Spleen (tissue), 11 donors: Measurements from ENCODE around the gene VANGL1. TPM values are rescaled to one million over a fixed set of nuclear protein-coding genes. Genes with fewer than 3 reads are reported as not detected.

Experiments used
- DNase-seq: peaks from one replicate; pipeline ENCODE4 v3.0.0-alpha.2; 2020
- H3K27ac ChIP-seq, 8 donors: fragments of 200-600 bp; sonication (generic) in 7 of 8; 1 replicate in 4 of 8; 2 replicates in 4 of 8; pipeline versions ENCODE4 v1.5.0 to v1.8.0; 2016 to 2021; ENCODE audit warnings: inconsistent platforms in 4 of 8, mild to moderate bottlenecking in 4 of 8, moderate library complexity in 1 of 8
- H3K27me3 ChIP-seq, 7 donors: fragments of 200-600 bp; sonication (generic) in 6 of 7; replicated peaks in 1 of 7; 1 replicate in 4 of 7; 2 replicates in 3 of 7; pipeline versions ENCODE4 v1.5.0 to v1.8.0; 2016 to 2021; ENCODE audit warnings: inconsistent platforms in 3 of 7, mild to moderate bottlenecking in 1 of 7
- H3K36me3 ChIP-seq, 6 donors: fragments of 200-600 bp; sonication (generic) in 5 of 6; 1 replicate in 4 of 6; 2 replicates in 2 of 6; pipeline versions ENCODE4 v1.5.0 to v1.8.0; 2016 to 2021; ENCODE audit warnings: inconsistent platforms in 2 of 6
- H3K4me1 ChIP-seq, 6 donors: fragments of 200-600 bp; sonication (generic) in 5 of 6; 1 replicate in 3 of 6; 2 replicates in 3 of 6; pipeline versions ENCODE4 v1.5.0 to v1.8.0; 2016 to 2021; ENCODE audit warnings: inconsistent platforms in 3 of 6
- H3K4me3 ChIP-seq, 8 donors: fragments of 200-600 bp; sonication (generic) in 7 of 8; 1 replicate in 4 of 8; 2 replicates in 4 of 8; pipeline versions ENCODE4 v1.5.0 to v1.8.0; 2016 to 2021; ENCODE audit warnings: inconsistent platforms in 4 of 8, mild to moderate bottlenecking in 4 of 8, moderate library complexity in 2 of 8
- H3K9me3 ChIP-seq, 8 donors: fragments of 200-600 bp; sonication (generic) in 7 of 8; 1 replicate in 4 of 8; 2 replicates in 4 of 8; pipeline versions ENCODE4 v1.5.0 to v1.8.0; 2016 to 2021; ENCODE audit warnings: inconsistent platforms in 4 of 8
- CTCF ChIP-seq, 11 experiments: fragments of 200-600 bp in 7 of 11; fragments of 450-650 bp in 4 of 11; sonication (generic) in 4 of 11; IDR thresholded peaks in 8 of 11; conservative IDR thresholded peaks in 3 of 11; 1 replicate in 7 of 11; 2 replicates in 4 of 11; pipeline versions ENCODE4 v1.4.0 to v1.8.0; 2016 to 2021; ENCODE audit warnings: antibody characterized with exemption in 11 of 11, inconsistent platforms in 4 of 11, mild to moderate bottlenecking in 1 of 11
- POLR2A ChIP-seq, 3 donors: fragments of 450-650 bp; IDR thresholded peaks; one replicate each; pipeline ENCODE4 v1.5.1; 2017; ENCODE audit warnings: antibody characterized with exemption in 3 of 3, mild to moderate bottlenecking in 1 of 3
- POLR2AphosphoS5 ChIP-seq, 3 donors: sonication (generic); formaldehyde crosslinking; IDR thresholded peaks; one replicate each; pipeline ENCODE4 v1.5.1; 2017; ENCODE audit warnings: antibody characterized with exemption in 3 of 3
- WGBS, 5 donors: extraction: QIAGEN DNeasy Blood & Tissue Kit in 3 of 5; methylation state at CpG; one replicate each; pipeline versions ENCODE4 v1.1.5 to v1.1.7; 2013 to 2018; 5-methylcytosine and 5-hydroxymethylcytosine counted together
- intact Hi-C: fragments of 100-400 bp; cut with DNase I; formaldehyde crosslinking; loops from one replicate; pipeline ENCODE4 v1.15.0; 2023; ENCODE audit warnings: low total_unique reads
- polyA plus RNA-seq, 3 donors: library from polyadenylated mRNA; stranded (reverse); fragments of 200-250 nt; gene quantifications; one replicate each; pipeline ENCODE4 v1.2.1, GENCODE V29; 2013
- total RNA-seq, 7 donors: library from RNA; depleted of rRNA in 3 of 7; stranded (reverse); fragments of >200 nt in 3 of 7; fragmentation: NEBNext Ultra II Directional in 4 of 7; extraction: Animal tissue kit (Norgen Biotek cat#: 25700) in 4 of 7; gene quantifications; one replicate each; pipeline versions ENCODE4 v1.1.0 to v1.2.1, GENCODE V29; 2016 to 2021
- donor health status: healthy with polysubstance abuse.
- donor health status: DM: no; HTN: no; CAD: no; lungs with moderate emphysema.
- donor health status: DM: no; HTN: no; CAD: no.
- donor health status: Bipolar disorder and iron deficiency.
- donor health status: healthy.
- donor health status: DM: no; HTN: no; CAD: no.
- donor health status: DM: yes; HTN: yes; CAD: no.

VANGL1 gene
- total and polyA plus RNA-seq, 10 donors: 0.24 to 7.0 (median 4.3) TPM

- Histone ChIP-seq H3K4me1 (peaks cover 0 to 39% (median 16%) of the 10 kb centered on the region in 6 donors), H3K27ac (no peak overlapping the region)
These were observed 10.5 kb downstream of the VANGL1 start for GRCh38 chr1:115652236-115652788.

GRCh38 chr1:115654125-115654524 lies 12.4 kb downstream of the VANGL1 start:
- H3K36me3 ChIP-seq: peaks cover 0 to 13% (median 0%) of the 10 kb centered on the region in 6 donors
- no peaks in the 10 kb centered on the region for H3K9me3 ChIP-seq
- intact Hi-C loops: no loop called here
- peaks cover 0 to 27% (median 16%) of the 10 kb centered on the region in 6 donors for H3K4me1 ChIP-seq
- 92 to 96% (median 95%) methylated on average over 3 of the region's 3 CpGs for WGBS, 5 donors
- no peak for DNase-seq
- TF ChIP-seq POLR2AphosphoS5 (IDR thresholded peaks at IDR 0.05) (no peak), CTCF (IDR thresholded peaks at IDR 0.05 in 8 of 11, conservative IDR thresholded peaks at IDR 0.05 in 3 of 11) (no peak), POLR2A (IDR thresholded peaks at IDR 0.05) (no peak)
- no peak overlapping the region for H3K4me3 ChIP-seq
- no peaks in the 10 kb centered on the region for H3K27me3 ChIP-seq
- H3K27ac ChIP-seq: peak overlapping the region in 2 of 8 donors; percentile 44 to 59

More at GRCh38 chr1:115652236-115652788, 10.5 kb downstream of the VANGL1 start:
- no peak for DNase-seq
- intact Hi-C loops: no loop called here
- no peak for TF ChIP-seq POLR2AphosphoS5 (IDR thresholded peaks at IDR 0.05)
- Histone ChIP-seq H3K9me3 (no peaks in the 10 kb centered on the region), H3K36me3 (peaks cover 0 to 13% (median 0%) of the 10 kb centered on the region in 6 donors), H3K27me3 (no peaks in the 10 kb centered on the region), H3K4me3 (no peak overlapping the region)
- WGBS, 5 donors: 89 to 100% (median 98%) methylated on average over 2 of the region's 2 CpGs

GRCh38 chr1:115654663-115655305 lies 13.0 kb downstream of the VANGL1 start:
- DNase-seq: no peak
- Histone ChIP-seq H3K36me3 (peaks cover 0 to 16% (median 0%) of the 10 kb centered on the region in 6 donors), H3K27ac (peak overlapping the region in 6 of 8 donors; percentile 20 to 59 (median 42)), H3K4me3 (no peak overlapping the region), H3K9me3 (no peaks in the 10 kb centered on the region), H3K4me1 (peaks cover 0 to 26% (median 16%) of the 10 kb centered on the region in 6 donors), H3K27me3 (no peaks in the 10 kb centered on the region)
- intact Hi-C loops: no loop called here
- TF ChIP-seq CTCF (IDR thresholded peaks at IDR 0.05 in 8 of 11, conservative IDR thresholded peaks at IDR 0.05 in 3 of 11) (no peak), POLR2A (IDR thresholded peaks at IDR 0.05) (no peak), POLR2AphosphoS5 (IDR thresholded peaks at IDR 0.05) (peak in 1 of 3 donors; percentile 53)
- 33 to 43% (median 33%) methylated on average over 14 of the region's 14 CpGs for WGBS, 5 donors

- no peaks in the 10 kb centered on the region for H3K9me3 ChIP-seq
- H3K27me3 ChIP-seq: no peaks in the 10 kb centered on the region
- TF ChIP-seq POLR2AphosphoS5 (IDR thresholded peaks at IDR 0.05) (no peak), POLR2A (IDR thresholded peaks at IDR 0.05) (no peak), CTCF (IDR thresholded peaks at IDR 0.05 in 8 of 11, conservative IDR thresholded peaks at IDR 0.05 in 3 of 11) (no peak)
- intact Hi-C loops: no loop called here
- H3K36me3 ChIP-seq: peaks cover 0 to 21% (median 0%) of the 10 kb centered on the region in 6 donors
- H3K27ac ChIP-seq: peak overlapping the region in 6 of 8 donors; percentile 20 to 59 (median 42)
- 40 to 50% (median 42%) methylated on average over 7 of the region's 7 CpGs for WGBS, 5 donors
- H3K4me1 ChIP-seq: peaks cover 0 to 26% (median 16%) of the 10 kb centered on the region in 6 donors
- DNase-seq: no peak
- no peak overlapping the region for H3K4me3 ChIP-seq
These were observed 13.5 kb downstream of the VANGL1 start for GRCh38 chr1:115655306-115655663.
